Keratinocyte (primary cell): ENCODE measurements around the gene ZNF26.
"Not testable (repeated sequence)": the region's sequence is repeated elsewhere in the genome, so short reads cannot be mapped to it uniquely, and the experiment has no call there.

Source experiments
- EZH2 ChIP-seq: IDR thresholded peaks from one replicate; pipeline ENCODE4 v1.6.1; 2012; ENCODE audit warnings: inconsistent platforms, mild to moderate bottlenecking, low read length, moderate library complexity
- TF ChIP-seq, protein P1 (sequence below), 3 experiments: IDR thresholded peaks in 1 of 3; conservative IDR thresholded peaks in 1 of 3; optimal IDR thresholded peaks in 1 of 3; 2 replicates in 2 of 3; 3 replicates in 1 of 3; pipeline versions ENCODE3 to v1.5.1; 2011; ENCODE audit warnings: low read length in 3 of 3, mild to moderate bottlenecking in 3 of 3, moderate library complexity in 2 of 3, control low read depth in 1 of 3, inconsistent platforms in 1 of 3; ENCODE audit not compliant: insufficient read depth in 2 of 3; ENCODE audit errors: extremely low read depth in 1 of 3

DNA sequence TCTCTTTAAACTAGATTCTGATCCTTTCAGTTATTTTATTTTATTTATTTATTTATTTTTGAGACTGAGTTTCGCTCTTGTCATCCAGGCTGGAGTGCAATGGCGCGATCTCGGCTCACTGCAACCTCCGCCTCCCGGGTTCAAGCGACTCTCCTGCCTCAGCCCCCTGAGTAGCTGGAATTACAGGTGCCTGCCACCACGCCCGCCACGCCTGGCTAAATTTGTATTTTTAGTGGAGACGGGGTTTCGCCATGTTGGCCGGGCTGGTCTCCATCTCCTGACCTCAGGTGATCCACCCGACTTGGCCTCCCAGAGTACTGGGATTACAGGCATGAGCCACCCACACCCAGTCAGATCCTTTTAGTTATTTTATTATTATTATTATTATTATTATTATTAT, 24.4 kb upstream of the ZNF26 start:
- TF ChIP-seq, protein P1, sequence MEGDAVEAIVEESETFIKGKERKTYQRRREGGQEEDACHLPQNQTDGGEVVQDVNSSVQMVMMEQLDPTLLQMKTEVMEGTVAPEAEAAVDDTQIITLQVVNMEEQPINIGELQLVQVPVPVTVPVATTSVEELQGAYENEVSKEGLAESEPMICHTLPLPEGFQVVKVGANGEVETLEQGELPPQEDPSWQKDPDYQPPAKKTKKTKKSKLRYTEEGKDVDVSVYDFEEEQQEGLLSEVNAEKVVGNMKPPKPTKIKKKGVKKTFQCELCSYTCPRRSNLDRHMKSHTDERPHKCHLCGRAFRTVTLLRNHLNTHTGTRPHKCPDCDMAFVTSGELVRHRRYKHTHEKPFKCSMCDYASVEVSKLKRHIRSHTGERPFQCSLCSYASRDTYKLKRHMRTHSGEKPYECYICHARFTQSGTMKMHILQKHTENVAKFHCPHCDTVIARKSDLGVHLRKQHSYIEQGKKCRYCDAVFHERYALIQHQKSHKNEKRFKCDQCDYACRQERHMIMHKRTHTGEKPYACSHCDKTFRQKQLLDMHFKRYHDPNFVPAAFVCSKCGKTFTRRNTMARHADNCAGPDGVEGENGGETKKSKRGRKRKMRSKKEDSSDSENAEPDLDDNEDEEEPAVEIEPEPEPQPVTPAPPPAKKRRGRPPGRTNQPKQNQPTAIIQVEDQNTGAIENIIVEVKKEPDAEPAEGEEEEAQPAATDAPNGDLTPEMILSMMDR (optimal IDR thresholded peaks at IDR 0.05 in 1 of 3, IDR thresholded peaks at IDR 0.05 in 1 of 3, conservative IDR thresholded peaks at IDR 0.05 in 1 of 3; ENCODE audit: extremely low read depth in 1 of 3, insufficient read depth in 2 of 3, low read length in 3 of 3): not testable (repeated sequence)
- TF ChIP-seq EZH2: not testable (repeated sequence)
